ENCODE measurements around the gene ATMIN. TPM values are rescaled to one million over a fixed set of nuclear protein-coding genes. Genes with fewer than 3 reads are reported as not detected.

The ATMIN gene
- total RNA-seq, 1 donor from 2014 or later = 44.7 TPM

DNA sequence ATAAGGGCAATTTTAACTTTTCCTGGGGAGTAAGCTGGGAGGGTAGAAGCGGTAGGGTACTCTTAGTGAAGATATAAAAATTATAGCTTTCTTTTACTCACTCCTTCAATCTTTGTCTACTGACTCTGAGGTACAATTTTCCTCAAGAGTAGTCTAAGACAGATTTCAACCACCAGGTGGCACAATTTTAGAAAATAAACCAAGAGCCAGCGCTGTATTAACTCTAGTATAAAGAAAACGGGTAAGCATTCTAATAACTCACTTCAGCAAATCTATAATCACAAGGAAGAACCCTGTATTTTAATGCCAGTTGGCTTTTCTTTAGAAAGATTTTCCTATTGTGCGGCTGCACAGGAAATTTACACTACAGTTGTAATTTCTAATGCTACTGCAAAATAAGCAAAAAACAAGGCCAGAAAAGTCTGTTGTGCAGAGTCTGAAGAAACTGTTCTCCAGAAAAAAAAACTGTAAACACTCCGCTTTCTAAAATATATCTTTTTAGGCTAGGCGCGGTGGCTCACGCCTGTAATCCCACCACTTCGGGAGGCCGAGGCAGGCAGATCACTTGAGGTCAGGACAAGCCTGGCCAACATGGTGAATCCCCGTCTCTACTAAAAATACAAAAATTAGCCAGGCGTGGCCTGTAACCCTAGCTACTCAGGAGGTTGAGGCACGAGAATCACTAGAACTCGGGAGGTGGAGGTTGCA is 30.8 kb upstream of the ATMIN start:
- DNase-seq (ENCODE audit: low read depth) = peak; percentile 75

- DNase-seq (ENCODE audit: low read depth) = peak; percentile 9
Observed at GRCh38 chr16:81005610-81006161, 30.0 kb upstream of the ATMIN start.

DNA sequence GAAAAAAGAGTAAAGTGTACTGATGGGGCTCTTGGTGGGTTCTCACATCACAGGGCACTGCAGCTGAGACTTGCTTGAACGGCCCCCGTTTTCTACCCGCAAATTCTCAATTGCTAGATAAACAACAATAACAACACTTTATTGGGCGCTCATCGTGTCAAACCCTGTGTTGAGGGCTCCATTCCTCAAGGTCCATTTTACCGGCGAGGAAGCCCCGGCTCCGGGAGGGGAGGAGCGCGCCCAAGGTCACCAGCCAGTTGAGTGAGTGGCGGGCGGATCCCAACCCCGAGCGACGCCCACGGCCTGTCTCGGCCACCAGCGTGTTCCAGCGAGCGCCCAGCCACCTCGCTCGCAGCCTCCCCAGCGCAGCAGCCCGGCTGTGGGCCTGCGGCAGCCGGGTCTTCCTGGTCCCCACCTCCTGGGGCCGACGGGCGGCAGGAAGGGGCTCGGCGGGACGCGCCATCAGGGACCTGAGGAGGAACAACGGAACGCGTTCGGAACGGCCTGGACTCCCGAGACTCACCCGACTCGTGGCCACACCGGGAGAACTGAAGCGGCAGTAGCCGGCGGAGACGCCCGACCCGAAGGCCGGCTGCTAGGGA is 29.3 kb upstream of the ATMIN start:
- DNase-seq (ENCODE audit: low read depth) = peak; percentile 59

DNA sequence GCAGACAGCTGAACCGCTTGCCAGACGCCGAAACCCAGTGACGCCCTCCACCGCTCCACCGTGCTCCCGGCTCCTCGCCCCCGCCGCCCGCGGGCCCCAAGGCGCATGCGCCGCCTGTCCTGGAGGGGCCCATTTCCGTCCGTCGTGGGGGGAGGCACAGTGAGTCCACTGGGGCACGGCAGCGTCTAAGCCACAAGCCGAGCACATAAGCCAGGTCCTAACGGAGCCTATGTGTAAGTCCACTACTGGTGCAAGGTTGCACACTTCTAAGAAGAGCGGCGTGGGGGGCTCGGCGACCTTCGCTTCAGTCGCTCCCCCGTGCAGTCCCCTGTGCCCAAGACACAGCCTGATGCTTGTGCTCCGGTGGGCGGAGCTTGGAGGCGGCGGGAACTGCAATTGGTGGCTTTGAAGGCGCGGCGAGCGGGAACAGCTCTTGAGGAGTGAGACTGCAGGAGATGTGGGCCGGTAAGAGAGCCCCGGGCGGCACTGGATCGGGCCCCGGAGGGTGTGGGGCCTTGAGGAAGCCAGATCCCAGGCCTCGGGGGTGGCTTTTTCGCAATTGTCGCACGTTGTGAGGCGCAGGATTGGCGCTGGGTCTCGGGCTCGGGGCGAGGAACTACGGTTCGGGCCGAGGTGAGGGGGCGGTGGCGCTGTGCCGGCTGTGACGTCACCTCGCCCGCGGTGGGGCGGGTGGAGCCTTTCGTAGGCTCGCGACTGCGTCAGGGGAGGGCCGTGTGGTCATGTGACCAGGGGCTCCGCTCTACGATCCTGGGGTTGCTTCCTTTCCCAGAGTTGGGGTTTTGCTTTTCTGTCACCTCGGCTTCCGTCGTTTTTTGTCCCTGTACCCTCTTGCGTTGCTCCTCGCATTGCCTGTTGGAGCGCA is 28.6 kb upstream of the ATMIN start, which contains the start of the genes CENPN and CMC2:
TSS of gene CENPN (plus strand) at position 402 of the 883 bp plus-strand sequence. CDS start 4,726 bp downstream, outside the sequence.
TSS of gene CMC2 (minus strand) at position 73 of the 883 bp plus-strand sequence. CDS start 9,491 bp downstream, outside the sequence.
- peak; percentile 99 for DNase-seq (ENCODE audit: low read depth)

- no peak for DNase-seq (ENCODE audit: low read depth)
Observed at GRCh38 chr16:81008505-81008789, 27.2 kb upstream of the ATMIN start.

- no peak for DNase-seq (ENCODE audit: low read depth)
Observed at GRCh38 chr16:81012974-81013373, 22.7 kb upstream of the ATMIN start.

DNA sequence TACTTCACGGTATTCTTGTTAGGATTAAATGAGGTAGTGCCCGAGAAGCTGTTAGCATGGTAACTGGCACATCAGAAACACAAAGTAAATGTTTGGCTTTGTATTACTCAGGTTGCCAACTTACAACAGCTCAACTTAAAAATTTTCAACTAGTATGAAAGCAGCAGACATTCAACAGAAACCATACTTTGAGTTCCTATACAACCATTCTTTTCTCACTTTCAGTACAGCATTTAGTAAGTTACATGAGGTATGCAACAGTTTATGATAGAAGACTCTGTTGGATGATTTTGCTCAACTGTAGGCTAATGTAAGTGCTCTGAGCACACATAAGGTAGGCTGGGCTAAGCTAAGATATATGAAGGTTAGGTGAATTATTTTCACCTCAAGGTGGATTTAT is 21.0 kb upstream of the ATMIN start:
- DNase-seq (ENCODE audit: low read depth) = no peak

- no peak for DNase-seq (ENCODE audit: low read depth)
Observed at GRCh38 chr16:81018496-81018895, 17.1 kb upstream of the ATMIN start.

- no peak for DNase-seq (ENCODE audit: low read depth)
Observed at GRCh38 chr16:81026429-81026828, 9.2 kb upstream of the ATMIN start.

DNA sequence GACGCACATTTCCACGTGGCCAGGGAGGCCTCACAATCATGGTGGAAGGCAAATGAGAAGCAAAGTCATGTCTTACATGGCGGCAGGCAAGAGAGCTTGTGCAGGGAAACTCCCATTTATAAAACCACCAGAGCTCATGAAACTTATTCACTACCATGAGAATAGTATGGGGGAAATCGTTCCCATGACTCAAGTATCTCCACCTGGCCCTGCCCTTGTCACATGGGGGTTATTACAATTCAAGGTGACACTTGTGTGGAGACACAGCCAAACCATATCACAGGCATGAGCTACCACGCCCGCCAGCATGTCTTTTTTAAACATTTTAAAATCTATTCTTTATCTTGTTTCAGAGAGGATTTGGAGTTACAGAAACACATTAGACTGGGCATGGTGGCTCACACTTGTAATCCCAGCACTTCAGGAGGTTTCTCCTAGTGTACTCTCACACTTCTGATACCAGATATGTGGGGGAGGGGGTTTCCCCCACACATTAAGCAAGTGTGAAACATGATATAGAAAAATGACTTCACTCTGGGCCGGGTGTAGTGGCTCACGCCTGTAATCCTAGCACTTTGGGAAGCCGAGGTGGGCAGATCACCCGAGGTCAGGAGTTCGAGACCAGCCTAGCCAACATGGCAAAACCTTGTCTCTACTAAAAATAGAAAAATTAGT is 5.6 kb upstream of the ATMIN start:
- DNase-seq (ENCODE audit: low read depth) = no peak

DNA sequence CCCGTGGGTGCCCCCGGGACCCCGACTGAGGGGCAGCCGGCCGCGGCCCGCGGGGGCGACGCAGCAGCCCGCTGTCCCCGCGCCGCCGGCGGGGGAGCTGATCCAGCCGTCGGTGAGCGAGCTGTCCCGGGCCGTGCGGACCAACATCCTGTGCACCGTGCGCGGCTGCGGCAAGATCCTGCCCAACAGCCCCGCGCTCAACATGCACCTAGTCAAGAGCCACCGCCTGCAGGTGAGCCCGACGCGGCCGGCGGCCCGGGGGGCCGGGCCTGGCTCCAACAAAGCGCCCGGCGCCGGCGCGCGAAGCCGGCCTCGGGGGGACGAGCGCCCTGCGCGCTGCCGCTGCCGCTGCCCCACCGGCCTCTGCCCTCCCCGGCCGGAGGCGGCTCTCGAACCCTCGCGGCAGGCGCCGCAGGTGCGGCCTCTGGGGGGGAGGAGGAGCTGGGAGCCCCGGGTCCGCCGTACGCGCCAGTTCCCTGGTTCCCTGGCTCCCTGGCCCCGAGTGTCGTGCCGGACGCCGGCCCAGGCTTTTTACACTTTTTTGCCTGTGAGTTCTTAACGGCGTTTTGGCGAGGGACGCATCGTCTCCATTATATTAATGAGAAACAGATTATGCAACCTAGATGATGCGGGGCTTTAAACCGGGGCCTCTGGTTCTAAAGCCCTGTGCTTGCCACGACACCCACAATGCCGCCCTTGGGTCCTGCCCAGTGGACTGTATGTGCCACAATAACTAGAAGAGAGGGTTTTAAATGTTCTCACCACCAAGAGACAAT is 521 bp downstream of the ATMIN start:
- DNase-seq (ENCODE audit: low read depth) = peak; percentile 28

DNA sequence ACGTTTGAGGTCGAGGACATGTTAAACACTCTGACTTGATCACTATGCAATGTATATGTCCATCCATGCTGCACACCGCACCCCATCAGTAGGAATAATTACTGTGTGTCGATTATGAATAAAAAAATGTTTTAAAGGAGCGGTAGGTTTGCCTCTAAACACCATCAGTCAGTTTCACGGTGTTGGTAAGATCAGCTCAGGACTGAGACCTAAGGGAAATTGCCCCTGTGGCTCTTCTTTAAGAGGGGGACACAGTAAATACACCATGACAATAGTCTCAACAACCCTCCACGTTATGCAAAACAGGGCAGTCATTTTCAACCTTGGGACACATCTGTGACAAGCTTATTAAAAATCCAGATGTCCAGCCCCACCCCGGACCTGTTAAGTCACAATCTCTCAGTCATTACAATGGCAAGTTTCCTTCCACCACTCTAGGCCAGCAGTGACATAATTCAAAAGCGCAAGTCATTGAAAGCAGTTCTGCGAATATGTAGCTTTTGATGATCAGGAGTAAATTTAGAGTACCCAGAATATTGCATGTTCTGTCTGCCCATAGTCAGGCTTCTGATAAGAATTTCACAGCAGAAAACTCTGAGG is 1.2 kb downstream of the ATMIN start:
- DNase-seq (ENCODE audit: low read depth) = no peak

- DNase-seq (ENCODE audit: low read depth) = no peak
Observed at GRCh38 chr16:81040131-81040530, 4.5 kb downstream of the ATMIN start.

GRCh38 chr16:81040842-81041241 is 5.2 kb downstream of the ATMIN start:
- DNase-seq (ENCODE audit: low read depth) = no peak

- no peak for DNase-seq (ENCODE audit: low read depth)
Observed at GRCh38 chr16:81041696-81042095, 6.1 kb downstream of the ATMIN start.

DNA sequence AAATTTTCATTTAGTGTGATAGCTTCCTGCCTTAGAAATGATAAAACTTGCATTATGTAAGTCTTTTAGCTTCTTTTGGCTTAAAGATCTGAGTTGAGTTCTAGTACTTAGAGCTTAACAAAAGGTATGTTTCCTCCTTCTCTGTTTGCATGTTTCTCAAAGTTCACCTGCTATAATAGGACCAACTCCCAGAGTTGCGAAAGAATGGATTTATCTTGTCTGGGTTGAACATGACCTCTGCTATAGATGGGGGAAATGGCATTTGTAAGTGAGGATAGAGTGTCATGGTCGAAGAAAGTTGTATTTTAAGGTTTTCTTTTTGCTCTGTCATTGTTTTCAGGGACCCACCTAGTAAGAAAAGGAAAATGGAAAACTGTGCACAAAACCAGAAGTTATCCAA is 7.2 kb downstream of the ATMIN start:
- DNase-seq (ENCODE audit: low read depth) = no peak

DNA sequence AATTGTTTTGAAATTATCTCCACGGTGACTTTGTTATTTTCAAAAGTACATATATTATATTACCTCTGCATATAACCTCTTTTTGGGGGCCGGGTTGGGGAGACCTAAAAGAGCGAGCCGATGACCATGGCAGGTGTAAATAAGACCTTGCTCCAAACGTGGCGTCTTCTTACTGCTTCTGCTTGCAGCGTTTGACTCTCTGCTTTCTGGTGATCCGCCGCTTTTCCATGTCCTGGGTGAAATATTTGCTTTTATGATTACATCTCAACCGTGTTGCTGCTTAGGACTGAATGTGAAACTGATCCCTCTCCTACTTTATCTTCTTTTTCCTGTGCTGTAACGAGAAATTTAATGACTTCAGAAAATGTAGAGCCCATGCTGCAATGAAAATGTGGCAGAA is 18.1 kb downstream of the ATMIN start:
- DNase-seq (ENCODE audit: low read depth) = no peak

- DNase-seq (ENCODE audit: low read depth) = no peak
Observed at GRCh38 chr16:81060576-81061306, 25.1 kb downstream of the ATMIN start.

DNA sequence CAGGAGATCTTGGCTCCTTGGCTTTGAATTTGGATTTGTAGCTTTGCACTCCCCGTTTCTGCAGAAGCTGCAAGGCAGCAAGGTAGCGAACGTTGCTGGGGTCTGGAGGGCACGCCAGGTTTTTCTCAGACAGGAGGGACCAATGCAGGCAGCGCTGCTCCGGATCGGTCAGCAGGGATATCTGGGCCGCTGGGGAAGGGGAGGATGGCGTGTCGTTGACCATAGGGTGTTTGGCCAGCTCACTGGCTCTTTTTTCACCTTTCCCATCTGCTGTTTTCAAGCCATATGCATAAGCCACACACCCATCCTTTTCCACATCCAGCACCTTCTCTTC is 25.6 kb downstream of the ATMIN start:
- DNase-seq (ENCODE audit: low read depth) = no peak
